PC-3 (cell line): ENCODE data around the gene PCYOX1L. TPM values are rescaled to one million over a fixed set of nuclear protein-coding genes. Genes with fewer than 3 reads are reported as not detected.

Experiments used
- ATAC-seq: fragments of 200-7000 bp; cut with Tn5 transposase; 2 replicates; pipeline ENCODE4 v1.9.1; 2020; ENCODE audit warnings: mild to moderate bottlenecking, moderate library complexity
- Bru-seq: library from RNA; stranded (reverse); fragments of 400-500 nt; gene quantifications from one replicate; lab custom pipeline; 2021; lab: Mats Ljungman, UMichigan
- BruChase-seq, 2 experiments: library from RNA; stranded (reverse); fragments of 400-500 nt; gene quantifications; one replicate each; lab custom pipeline; 2021; lab: Mats Ljungman, UMichigan
- BruUV-seq: library from RNA; stranded (reverse); fragments of 400-500 nt; replicated peaks from 2 replicates; lab custom pipeline; 2021; lab: Mats Ljungman, UMichigan
- CTCF ChIA-PET: fragments of 300-600 bp; sonication (Branson Sonifier 250); formaldehyde crosslinking; loops from one replicate; lab custom pipeline; 2022; ENCODE audit warnings: antibody characterized with exemption; lab: Charles Lee
- POLR2A ChIA-PET: fragments of 300-600 bp; sonication (Branson Sonifier 250); formaldehyde crosslinking; loops from one replicate; lab custom pipeline; 2022; ENCODE audit warnings: antibody characterized with exemption; ENCODE audit not compliant: unreplicated experiment; lab: Charles Lee
- DNase-seq: peaks from one replicate; pipeline ENCODE4 v3.0.0-alpha.2; 2015
- H2AFZ ChIP-seq: fragments of 300-600 bp; sonication (generic); 2 replicates; pipeline ENCODE4 v1.6.0; 2016; ENCODE audit warnings: antibody characterized with exemption, low read length
- H3F3A ChIP-seq: fragments of 300-600 bp; sonication (generic); one replicate; pipeline ENCODE4 v1.6.0; 2017; ENCODE audit warnings: antibody characterized with exemption, low read length, control low read depth, mild to moderate bottlenecking; ENCODE audit not compliant: unreplicated experiment
- H3K27ac ChIP-seq: fragments of 300-600 bp; sonication (generic); 2 replicates; pipeline ENCODE4 v1.5.1; 2016; ENCODE audit warnings: mild to moderate bottlenecking, low read length
- H3K27me3 ChIP-seq: fragments of 300-600 bp; sonication (generic); 2 replicates; pipeline ENCODE4 v1.6.1; 2016; ENCODE audit warnings: low read length, mixed read lengths
- H3K36me3 ChIP-seq: fragments of 300-600 bp; sonication (generic); 2 replicates; pipeline ENCODE4 v1.6.1; 2016; ENCODE audit warnings: low read depth, mixed run types, low read length, mixed read lengths
- H3K4me1 ChIP-seq: fragments of 300-600 bp; sonication (generic); 2 replicates; pipeline ENCODE4 v1.5.1; 2016; ENCODE audit warnings: low read length; ENCODE audit not compliant: insufficient read depth
- H3K4me2 ChIP-seq: fragments of 300-600 bp; sonication (generic); 2 replicates; pipeline ENCODE4 v1.6.0; 2016; ENCODE audit warnings: low read length
- H3K4me3 ChIP-seq: fragments of 300-600 bp; sonication (generic); 2 replicates; pipeline ENCODE4 v1.5.1; 2016; ENCODE audit warnings: mild to moderate bottlenecking, low read length, mixed read lengths
- H3K79me2 ChIP-seq: fragments of 300-600 bp; sonication (generic); 2 replicates; pipeline ENCODE4 v1.6.1; 2017; ENCODE audit warnings: low read length, mixed read lengths
- H3K9ac ChIP-seq: fragments of 300-600 bp; sonication (generic); 2 replicates; pipeline ENCODE4 v1.6.0; 2016; ENCODE audit warnings: mild to moderate bottlenecking, low read length
- H3K9me2 ChIP-seq: fragments of 300-600 bp; sonication (generic); replicated peaks from 2 replicates; pipeline ENCODE4 v1.6.1; 2016; ENCODE audit warnings: mixed run types, low read length, mixed read lengths
- H3K9me3 ChIP-seq: fragments of 300-600 bp; sonication (generic); 2 replicates; pipeline ENCODE4 v1.6.1; 2016; ENCODE audit warnings: low read length, mixed read lengths
- H4K20me1 ChIP-seq: fragments of 300-600 bp; sonication (generic); 2 replicates; pipeline ENCODE4 v1.6.1; 2016; ENCODE audit warnings: low read length, mixed read lengths
- EZH2 ChIP-seq: fragments of 300-600 bp; sonication (generic); IDR thresholded peaks from one replicate; pipeline ENCODE4 v1.6.1; 2017; ENCODE audit warnings: antibody characterized with exemption, mild to moderate bottlenecking, low read length; ENCODE audit not compliant: unreplicated experiment
- EZH2phosphoT487 ChIP-seq: fragments of 300-600 bp; sonication (generic); IDR thresholded peaks from 2 replicates; pipeline ENCODE4 v1.6.1; 2018; ENCODE audit warnings: mild to moderate bottlenecking, antibody characterized with exemption, low read length, borderline replicate concordance
- intact Hi-C: fragments of 100-400 bp; cut with micrococcal nuclease; formaldehyde crosslinking; loops from 2 replicates; pipeline ENCODE4 v1.9.0; 2023
- long read RNA-seq: library from polyadenylated mRNA; unstranded; transcript quantifications from one replicate; pipeline ENCODE4 v2.0.0, GENCODE V29; 2021; ENCODE audit not compliant: unreplicated experiment
- total RNA-seq: library from RNA; depleted of rRNA; stranded (reverse); fragments of >200 nt; gene quantifications from 2 replicates; pipeline ENCODE4 v1.2.3, GENCODE V29; 2014; rRNA removed
- TF ChIP-seq, protein P1 (sequence below): fragments of 300-600 bp; sonication (generic); conservative IDR thresholded peaks from 2 replicates; pipeline ENCODE4 v1.5.1; 2017; ENCODE audit warnings: antibody characterized with exemption, low read depth, mild to moderate bottlenecking, low read length

PCYOX1L gene, protein sequence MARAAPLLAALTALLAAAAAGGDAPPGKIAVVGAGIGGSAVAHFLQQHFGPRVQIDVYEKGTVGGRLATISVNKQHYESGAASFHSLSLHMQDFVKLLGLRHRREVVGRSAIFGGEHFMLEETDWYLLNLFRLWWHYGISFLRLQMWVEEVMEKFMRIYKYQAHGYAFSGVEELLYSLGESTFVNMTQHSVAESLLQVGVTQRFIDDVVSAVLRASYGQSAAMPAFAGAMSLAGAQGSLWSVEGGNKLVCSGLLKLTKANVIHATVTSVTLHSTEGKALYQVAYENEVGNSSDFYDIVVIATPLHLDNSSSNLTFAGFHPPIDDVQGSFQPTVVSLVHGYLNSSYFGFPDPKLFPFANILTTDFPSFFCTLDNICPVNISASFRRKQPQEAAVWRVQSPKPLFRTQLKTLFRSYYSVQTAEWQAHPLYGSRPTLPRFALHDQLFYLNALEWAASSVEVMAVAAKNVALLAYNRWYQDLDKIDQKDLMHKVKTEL
- total RNA-seq (11.9 and 12.8 TPM in 2 replicates), Bru-seq, nascent RNA (percentile 64 among the genes with signal in this experiment), BruChase-seq, experiment 1, labeled RNA remaining after a 6-hour chase (percentile 66 among the genes with signal in this experiment), BruChase-seq, experiment 2, labeled RNA remaining after a 2-hour chase (percentile 66 among the genes with signal in this experiment)
- long read RNA-seq, full-length matches to known transcripts, result 34 of 47 reads
- long read RNA-seq, partial matches to known transcripts, result 10 of 47 reads
- long read RNA-seq, other reads (novel, unspliced or antisense), result 3 of 47 reads

- peaks cover 30% of the 10 kb centered on the region for H3K36me3 ChIP-seq
- ATAC-seq, result peak; percentile 99
- no peaks in the 10 kb centered on the region for H3K27me3 ChIP-seq
- peaks cover 18% of the 10 kb centered on the region for H3K79me2 ChIP-seq
- peak; percentile 100 for DNase-seq
- H3K4me1 ChIP-seq, result peaks cover 15% of the 10 kb centered on the region
- TF ChIP-seq EZH2, result no peak
- TF ChIP-seq EZH2phosphoT487, result no peak
- TF ChIP-seq, protein P1, sequence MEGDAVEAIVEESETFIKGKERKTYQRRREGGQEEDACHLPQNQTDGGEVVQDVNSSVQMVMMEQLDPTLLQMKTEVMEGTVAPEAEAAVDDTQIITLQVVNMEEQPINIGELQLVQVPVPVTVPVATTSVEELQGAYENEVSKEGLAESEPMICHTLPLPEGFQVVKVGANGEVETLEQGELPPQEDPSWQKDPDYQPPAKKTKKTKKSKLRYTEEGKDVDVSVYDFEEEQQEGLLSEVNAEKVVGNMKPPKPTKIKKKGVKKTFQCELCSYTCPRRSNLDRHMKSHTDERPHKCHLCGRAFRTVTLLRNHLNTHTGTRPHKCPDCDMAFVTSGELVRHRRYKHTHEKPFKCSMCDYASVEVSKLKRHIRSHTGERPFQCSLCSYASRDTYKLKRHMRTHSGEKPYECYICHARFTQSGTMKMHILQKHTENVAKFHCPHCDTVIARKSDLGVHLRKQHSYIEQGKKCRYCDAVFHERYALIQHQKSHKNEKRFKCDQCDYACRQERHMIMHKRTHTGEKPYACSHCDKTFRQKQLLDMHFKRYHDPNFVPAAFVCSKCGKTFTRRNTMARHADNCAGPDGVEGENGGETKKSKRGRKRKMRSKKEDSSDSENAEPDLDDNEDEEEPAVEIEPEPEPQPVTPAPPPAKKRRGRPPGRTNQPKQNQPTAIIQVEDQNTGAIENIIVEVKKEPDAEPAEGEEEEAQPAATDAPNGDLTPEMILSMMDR, result no peak
- POLR2A ChIA-PET, result interaction anchor here (0.6 to 1.2 kb wide), 8 partner anchors 11 to 940 kb away, joined by 4 to 9 read pairs (median 4); partner anchors contain the start of genes ABLIM3 and GRPEL2
- H3K9ac ChIP-seq, result peak within 1 kb of the TSS; percentile 76
- H3K4me2 ChIP-seq, result peak within 1 kb of the TSS; percentile 90
- CTCF ChIA-PET, result interaction anchor here (0.5 to 1.7 kb wide), 8 partner anchors 9 to 45 kb away, joined by 3 to 17 read pairs (median 4); no protein-coding TSS in a partner anchor
- H3K9me2 ChIP-seq, result no peaks in the 10 kb centered on the region
- no TSS peak for BruUV-seq
- no peak within 1 kb of the TSS for H3K27ac ChIP-seq
- H3F3A ChIP-seq, result no peaks in the 10 kb centered on the region
- intact Hi-C loops, result loop anchor here (1.0 kb wide), 1 partner anchor 12 kb away; the partner anchor contains the start of gene GRPEL2
- peak within 1 kb of the TSS; percentile 96 for H2AFZ ChIP-seq
- H3K4me3 ChIP-seq, result peak within 1 kb of the TSS; percentile 89
- H4K20me1 ChIP-seq, result no peaks in the 10 kb centered on the region
- H3K9me3 ChIP-seq, result no peaks in the 10 kb centered on the region
These were observed at the start of gene PCYOX1L for GRCh38 chr5:149357370-149358293. Gene PCYOX1L, plus strand, starts transcription at chr5:149358046. Its CDS starts 23 bp downstream, at chr5:149358069.

- no peaks in the 10 kb centered on the region for H3K27me3 ChIP-seq
- no peak overlapping the region for H3K4me2 ChIP-seq
- intact Hi-C loops, result no loop called here
- ChIA-PET CTCF (interaction anchor here (1.1 kb wide), 1 partner anchor 58 kb away, joined by 4 read pairs; no protein-coding TSS in a partner anchor), POLR2A (no interaction called here)
- H3K79me2 ChIP-seq, result no peaks in the 10 kb centered on the region
- no peak overlapping the region for H3K9ac ChIP-seq
- no peaks in the 10 kb centered on the region for H3K4me1 ChIP-seq
- H3K36me3 ChIP-seq, result no peaks in the 10 kb centered on the region
- ATAC-seq (no peak), DNase-seq (no peak)
- no peak overlapping the region for H3K27ac ChIP-seq
- H3K9me2 ChIP-seq, result no peaks in the 10 kb centered on the region
- BruUV-seq, result no TSS peak
- H4K20me1 ChIP-seq, result no peaks in the 10 kb centered on the region
- H3K9me3 ChIP-seq, result no peaks in the 10 kb centered on the region
- no peak overlapping the region for H3K4me3 ChIP-seq
- no peak overlapping the region for H2AFZ ChIP-seq
- no peaks in the 10 kb centered on the region for H3F3A ChIP-seq
- TF ChIP-seq EZH2phosphoT487 (no peak), EZH2 (no peak)
- TF ChIP-seq, protein P1, result no peak
These were observed 48.5 kb upstream of the PCYOX1L start for GRCh38 chr5:149309354-149309753.
